Daoy (cell line): Measurements from ENCODE around the gene SPATA18. TPM values are rescaled to one million over a fixed set of nuclear protein-coding genes. Genes with fewer than 3 reads are reported as not detected.
"Not testable (repeated sequence)": the region's sequence is repeated elsewhere in the genome, so short reads cannot be mapped to it uniquely, and the experiment has no call there.

Source experiments
- DNase-seq: peaks from one replicate; pipeline ENCODE4 v3.0.0-alpha.2; 2015; ENCODE audit warnings: low read depth
- total RNA-seq: library from RNA; depleted of rRNA; stranded (reverse); fragments of >200 nt; shearing (Covaris generic); gene quantifications from 2 replicates; pipeline ENCODE4 v1.2.3, GENCODE V29; 2014

The SPATA18 gene
- total RNA-seq, 1 experiment from 2014 or later: not detected

DNA sequence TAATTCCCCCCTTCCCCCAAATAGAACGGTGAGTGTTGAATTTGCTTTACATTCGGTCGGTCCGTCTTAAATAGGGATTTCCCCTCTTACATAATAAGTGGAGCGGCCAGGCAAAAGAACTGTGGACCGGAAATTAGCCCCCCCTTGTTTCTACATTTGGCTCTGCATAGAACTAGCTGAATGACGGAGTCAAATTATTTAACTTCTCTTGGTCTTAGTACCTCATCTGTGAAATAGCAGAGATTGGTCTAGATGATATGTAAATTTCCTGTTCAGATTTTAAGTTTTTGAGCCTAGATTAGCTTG lies 1.3 kb downstream of the SPATA18 start:
- no peak for DNase-seq

DNA sequence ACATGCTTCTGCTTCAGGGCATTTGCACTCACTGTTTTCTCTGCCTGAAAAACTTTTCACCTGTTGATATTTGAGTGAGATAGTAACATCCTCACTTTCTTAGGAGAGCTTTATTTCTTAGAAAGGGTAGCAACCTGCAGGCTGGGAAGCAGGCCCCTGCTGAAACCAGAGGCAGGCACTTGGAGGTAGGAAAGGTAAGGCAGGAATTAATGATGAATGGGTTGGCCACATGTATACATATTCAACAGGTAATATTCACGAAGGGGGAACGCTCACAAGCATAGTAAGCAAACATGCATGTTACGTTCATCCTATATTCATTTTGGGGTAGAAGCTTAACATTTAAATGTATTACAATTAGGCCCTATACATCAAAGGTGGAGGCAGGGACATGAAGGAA lies 3.1 kb downstream of the SPATA18 start:
- no peak for DNase-seq

DNA sequence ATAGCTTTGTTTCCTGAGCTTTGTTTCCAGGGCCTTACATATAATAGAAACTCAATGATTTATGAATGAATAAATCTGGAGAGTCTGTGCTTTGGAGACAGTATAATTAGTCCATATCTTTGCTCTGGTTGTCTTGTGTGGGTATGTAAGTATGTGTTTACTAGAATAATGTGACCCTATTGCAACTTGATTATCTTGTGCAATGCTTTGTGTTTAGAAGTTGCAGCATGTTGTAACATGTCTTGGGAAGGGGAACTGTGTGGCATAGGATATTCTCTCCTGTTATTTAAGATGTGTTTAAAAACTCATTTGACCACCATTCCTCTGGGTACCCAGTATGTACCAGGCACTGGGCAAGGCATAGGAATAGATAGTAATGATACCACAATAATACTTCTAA lies 6.1 kb downstream of the SPATA18 start:
- DNase-seq: no peak

DNA sequence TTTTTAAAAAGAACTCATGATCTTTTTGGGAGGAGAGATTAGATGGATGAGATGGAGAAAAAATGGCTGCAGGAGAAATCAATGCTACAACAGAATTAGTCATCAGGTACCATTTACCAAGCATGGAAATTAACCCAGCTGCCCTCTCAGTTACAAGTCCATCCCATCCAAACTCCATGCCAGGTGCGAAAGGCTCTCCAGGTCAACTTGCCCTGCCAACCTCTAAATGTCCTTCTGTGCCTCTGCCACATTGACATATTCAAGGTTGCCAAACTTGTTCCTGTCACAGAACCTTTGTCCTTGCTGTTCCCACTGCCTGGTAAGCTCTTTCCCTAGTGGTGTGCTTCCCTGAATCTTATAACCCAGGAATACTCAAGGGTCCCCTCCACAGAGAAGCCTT lies 7.2 kb downstream of the SPATA18 start:
- no peak for DNase-seq

DNA sequence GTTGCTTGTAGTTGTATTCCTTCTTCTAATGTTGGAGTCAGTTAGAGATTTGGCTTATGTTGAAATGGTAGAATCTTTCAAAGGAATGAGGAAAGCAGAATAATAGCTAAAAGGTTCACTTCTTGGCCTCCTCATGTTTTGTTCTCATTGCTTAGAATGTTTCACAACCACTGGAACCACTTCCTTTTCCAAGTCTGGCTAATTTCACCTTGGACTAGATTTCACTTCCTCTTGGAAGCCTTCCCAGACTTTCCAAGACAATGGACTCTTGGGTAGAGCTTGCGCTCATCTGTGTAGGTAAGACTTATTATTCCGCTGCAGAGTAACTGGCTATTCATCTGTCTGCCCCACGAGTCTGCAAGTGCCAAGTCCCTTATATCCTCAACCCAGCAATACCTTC lies 8.3 kb downstream of the SPATA18 start:
- DNase-seq: no peak

DNA sequence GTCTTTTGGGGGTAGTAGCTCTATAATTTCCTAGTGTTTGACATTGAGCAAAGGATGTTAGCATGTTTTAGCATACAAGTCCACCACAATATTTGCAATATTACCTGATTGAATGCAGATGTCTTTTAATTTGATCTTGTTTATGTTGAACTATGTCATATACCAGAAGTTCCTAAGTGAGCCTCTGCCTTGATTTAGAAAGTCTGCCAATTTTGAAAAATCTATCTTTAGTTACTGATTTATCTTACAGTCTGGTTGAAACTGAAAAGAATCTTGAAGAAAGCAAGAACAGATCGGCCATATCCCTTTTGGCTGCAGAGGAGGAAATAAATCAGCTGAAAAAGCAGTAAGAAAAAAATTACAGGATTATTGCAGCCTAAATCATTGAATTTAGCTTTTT lies 18.5 kb downstream of the SPATA18 start:
- no peak for DNase-seq

DNA sequence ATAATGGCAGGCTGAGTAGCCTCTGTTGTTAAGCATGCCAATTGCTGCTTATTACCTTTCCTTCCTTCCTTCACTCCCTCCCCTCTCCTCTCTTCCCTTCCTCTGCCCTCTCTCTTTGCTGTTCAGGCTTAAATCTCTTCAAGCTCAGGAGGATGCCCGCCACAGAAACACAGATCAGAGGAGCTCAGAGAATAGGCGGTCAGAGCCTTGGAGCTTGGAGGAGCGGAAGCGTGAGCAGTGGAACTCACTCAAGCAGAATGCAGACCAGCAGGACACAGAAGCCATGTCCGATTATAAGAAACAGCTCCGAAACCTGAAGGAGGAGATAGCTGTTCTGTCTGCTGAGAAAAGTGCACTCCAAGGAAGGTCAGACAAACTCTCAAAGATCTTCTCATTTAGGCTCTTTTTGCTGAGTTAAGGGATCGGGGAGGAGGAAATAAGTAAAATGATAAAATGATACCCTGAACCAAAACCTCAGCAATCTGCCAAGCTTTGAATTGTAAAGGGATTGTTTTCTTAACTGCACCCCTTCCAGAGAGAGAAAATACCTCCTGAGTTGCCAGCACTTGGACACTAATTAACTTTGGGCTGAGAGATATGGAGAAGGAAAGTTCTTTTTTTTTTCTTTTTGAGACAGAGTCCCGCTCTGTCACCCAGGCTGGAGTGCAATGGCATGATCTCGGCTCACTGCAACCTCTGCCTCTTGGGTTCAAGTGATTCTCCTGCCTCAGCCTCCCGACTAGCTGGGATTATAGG lies 20.9 kb downstream of the SPATA18 start:
- DNase-seq: no peak

DNA sequence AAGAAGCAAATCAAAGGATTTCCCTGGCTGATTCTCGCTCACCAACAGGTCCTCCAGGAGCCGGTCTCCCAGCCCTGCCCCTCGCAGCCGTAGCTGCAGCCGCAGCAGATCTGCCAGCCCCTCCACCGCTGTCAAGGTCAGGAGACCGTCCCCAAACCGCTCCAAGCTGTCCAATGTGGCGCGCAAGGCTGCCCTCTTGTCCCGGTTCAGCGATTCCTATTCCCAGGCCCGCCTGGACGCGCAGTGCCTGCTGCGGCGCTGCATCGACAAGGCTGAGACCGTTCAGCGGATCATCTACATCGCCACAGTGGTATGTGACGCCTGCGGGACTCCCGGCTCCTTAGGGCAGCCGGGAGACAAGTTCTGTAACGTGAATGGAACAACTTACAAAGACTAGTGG lies 25.6 kb downstream of the SPATA18 start:
- no peak for DNase-seq

DNA sequence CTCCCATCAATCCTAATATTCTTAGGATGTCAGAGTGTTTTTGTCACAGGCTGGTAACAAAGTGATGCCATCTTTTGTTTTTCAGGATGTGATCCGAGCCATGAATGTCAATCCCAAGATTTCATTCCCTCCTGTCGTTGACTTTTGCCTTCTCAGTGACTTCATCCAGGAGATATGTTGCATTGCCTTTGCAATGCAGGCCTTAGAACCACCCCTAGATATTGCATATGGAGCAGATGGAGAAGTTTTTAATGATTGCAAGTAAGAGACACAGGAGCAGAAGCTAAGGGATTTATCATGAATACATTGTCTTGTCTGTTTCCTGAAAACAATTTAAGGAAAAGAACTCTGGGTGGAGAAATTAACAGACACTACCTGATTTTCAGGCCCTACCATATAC lies 28.6 kb downstream of the SPATA18 start:
- no peak for DNase-seq

DNA sequence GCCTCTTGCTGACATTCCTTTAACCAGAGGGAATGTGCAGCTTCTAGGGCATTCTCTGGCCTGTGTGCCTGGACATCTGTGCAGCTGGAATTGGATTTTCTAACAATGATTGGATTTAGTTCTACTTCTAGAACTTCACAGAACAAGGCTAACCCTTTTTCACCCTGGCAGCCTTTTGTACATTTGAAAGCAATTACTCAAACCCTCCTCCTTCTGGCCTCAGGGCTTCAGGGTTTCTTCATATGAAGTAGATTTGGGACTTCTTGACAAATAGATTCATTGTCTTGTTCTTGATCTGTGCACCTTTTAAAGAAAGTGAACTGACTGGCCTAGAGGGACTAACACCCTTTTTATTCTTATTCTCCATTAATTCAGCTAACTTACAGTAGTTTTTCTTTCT lies 30.1 kb downstream of the SPATA18 start:
- DNase-seq: no peak

DNA sequence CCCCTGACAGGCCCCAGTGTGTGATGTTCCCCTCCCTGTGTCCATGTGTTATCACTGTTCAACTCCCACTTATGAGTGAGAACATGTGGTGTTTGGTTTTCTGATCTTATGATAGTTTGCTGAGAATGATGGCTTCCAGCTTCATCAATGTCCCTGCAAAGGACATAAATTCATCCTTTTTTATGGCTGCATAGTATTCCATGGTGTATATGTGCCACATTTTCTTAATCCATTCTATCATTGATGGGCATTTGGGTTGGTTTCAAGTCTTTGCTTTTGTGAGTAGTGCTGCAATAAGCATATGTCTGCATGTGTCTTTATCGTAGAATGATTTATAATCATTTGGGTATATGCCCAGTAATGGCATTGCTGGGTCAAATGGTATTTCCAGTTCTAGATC lies 35.3 kb downstream of the SPATA18 start:
- not testable (repeated sequence) for DNase-seq

DNA sequence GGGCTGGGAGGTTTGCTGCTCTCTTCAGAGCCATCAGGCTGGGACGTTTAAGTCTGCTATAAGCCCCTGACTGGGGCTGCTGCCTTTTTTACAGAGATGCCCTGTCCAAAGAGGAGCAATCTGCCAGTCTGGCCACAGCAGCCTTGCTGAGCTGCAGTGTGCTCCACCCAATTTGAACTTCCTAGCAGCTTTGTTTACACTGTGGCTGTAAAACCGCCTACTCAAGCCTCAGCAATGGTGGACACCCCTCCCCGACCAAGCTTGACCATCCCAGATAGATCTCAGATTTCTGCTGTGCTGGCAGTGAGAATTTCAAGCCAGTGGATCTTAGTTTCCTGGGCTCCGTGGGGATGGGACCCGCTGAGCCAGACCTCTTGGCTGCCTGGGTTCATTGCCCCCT lies 40.7 kb downstream of the SPATA18 start:
- no peak for DNase-seq

DNA sequence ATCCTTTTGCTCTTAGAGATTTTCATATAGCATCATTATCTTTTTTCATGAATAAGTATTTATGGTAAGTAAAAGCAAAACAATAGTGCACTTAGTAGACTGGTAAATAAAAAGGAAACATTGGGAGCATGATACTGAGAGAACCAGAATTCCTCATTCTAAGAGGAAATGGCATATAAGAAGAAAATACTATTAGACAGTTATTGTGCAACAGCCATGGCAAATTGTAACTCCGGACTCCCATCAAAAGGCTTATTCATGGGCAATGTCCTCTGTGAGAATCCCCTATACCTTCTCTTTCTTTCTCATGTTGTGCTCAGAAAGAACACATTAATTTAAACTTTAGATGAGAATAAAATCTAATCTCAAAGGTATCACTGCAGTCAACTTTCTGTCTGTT lies 42.4 kb downstream of the SPATA18 start:
- no peak for DNase-seq

DNA sequence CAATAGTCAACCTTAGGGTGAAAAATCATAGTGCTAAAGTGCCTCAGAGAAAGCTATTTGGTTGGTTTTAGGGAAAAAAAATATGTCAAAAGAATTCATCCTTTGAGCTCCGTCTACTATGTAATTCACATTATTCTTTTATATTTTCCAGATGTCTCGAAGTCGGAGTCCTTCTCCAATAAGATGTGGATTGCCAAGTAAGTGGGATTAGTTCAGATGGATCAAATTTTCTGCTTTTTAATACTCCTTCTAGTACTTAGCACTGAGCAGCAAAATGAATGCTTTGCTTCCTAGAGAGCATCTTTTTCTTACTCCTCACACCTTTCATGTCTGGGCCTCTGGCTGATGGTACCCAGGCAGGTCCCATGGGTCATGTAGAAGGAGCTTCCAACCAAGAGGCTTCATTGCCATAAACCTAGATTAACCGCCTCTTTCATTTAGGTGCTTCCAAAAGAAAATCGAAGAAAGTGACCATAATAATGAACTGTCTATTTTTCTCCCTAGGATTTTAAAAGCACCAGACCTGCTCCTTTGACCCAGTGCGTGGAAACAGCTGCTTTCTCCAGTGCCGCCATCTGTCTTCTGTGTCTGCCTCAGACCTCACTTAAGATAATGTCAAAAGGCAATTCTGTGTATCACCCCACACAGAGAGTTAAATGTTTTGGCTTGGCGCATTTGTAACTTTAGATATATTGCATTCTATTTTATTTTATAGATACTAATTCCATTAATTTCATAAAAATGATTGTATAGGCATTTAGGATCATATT lies 43.5 kb downstream of the SPATA18 start:
- DNase-seq: no peak

DNA sequence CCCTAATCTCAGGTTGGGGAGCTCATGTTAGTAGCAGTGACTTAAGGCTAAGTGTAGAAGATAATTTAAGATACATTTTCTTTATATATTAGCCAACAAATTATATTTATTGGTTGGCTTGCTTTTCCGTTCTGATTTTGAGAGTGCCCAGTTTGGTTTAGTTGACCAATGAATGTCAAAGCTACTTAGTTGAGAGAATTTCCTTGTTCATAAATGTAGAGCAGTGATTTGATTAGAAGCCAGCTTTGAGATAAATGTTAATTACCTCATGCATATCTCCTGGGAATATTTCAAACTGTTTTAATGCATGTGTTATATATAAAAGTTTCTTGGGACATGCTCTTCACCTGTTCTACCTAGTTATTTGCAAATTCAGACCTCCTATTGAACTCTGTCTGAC lies 44.3 kb downstream of the SPATA18 start:
- DNase-seq: no peak

DNA sequence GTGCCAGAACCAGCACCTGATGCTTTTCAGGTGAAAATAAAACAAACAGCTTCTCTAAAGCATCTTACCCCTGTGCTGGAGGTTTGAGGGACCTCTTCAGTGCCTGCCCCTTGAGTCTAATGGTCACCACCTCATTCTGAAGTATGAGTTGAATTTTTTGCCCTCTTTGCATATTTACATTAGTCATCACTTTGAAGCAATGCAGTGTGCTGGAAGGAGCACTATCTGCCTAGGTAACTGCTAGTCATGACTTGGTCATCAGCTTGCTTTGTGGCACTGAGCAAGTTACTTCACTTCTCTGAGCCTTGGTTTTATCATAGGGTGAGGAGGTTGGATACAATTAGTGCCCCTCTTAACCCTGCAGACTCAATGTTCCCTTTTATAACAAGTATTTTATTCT lies 44.9 kb downstream of the SPATA18 start:
- DNase-seq: no peak

DNA sequence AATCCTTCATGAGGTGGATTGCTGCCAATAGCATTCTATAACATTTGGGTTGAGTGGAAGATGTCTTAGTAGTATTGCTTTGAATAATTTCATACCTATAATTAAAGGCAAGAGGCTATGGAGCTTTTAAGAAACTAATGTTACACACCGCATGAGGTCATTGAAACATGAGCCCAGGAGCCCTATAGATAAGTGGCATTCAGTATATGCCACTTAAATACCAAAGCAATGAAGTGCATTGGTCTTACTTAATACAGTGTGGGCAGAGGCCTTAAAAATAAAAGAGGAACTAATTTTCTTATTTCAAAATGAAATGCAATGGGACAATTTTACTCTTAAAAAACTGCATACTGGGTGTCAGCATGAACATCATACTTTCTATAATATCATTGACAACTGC lies 47.5 kb downstream of the SPATA18 start:
- DNase-seq: no peak

DNA sequence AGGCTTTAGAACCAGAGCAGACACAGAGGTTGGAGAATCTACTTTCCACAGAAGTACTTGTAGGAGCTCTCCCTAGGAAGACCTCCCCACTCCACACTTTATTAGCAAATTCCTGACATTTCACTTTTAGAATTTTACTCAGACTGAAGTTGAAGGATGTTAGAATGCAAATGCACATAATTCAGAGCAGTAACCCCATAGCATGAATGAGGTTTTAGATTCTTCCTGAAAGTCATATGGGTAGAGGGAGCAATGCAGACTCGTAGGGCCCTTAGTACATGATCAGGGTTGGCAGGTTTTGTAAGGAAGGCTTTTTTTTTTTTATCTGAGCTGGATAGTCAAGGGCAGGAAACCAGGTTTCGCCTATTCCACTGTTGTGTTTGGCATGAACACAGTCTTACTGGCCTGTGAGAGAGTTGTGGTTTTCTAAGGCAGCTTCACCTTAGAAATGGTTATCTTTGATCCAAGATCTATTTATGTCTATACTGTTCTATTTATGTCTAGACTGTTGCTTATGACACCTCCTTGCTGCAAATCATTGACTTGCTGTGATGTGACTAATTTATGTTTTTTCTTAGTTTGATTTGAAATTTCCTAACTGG lies 48.9 kb downstream of the SPATA18 start:
- DNase-seq: no peak

DNA sequence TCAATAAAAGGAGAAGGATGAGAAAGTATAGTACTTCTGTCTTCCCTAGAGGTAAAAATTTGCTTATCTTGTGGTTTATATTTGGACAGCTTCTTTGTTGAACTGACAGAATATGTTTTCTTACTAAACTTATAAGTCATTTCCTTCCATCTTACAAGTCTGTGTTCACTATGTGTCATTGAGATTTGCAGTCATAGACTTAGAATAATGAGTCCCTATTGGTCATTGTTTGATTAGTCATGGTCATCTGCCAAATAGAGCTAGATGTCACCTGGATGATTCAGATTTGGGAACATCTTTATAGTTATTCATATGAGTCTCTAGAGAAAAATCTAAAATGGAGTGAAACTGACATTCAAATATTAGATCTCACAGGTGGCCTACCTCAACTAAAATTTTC lies 51.5 kb downstream of the SPATA18 start:
- no peak for DNase-seq

DNA sequence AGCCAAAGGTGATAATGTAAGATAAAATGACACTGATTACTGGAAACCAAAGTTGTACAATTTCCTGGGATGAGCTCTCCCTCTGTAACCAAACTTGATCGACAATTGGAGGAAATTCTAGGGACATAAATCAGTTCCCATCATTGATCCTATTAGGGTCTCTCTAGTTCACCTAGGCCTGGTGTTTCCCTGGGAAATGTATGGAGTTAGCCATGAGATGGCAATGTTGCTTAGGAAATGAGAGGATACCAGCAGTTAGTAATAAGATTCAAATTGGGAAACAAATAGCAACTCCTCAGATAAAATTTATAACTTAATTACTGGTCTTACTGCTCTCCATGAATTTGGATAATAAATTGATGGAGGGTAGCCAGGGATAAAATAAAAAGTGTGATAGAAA lies 52.2 kb downstream of the SPATA18 start:
- no peak for DNase-seq

DNA sequence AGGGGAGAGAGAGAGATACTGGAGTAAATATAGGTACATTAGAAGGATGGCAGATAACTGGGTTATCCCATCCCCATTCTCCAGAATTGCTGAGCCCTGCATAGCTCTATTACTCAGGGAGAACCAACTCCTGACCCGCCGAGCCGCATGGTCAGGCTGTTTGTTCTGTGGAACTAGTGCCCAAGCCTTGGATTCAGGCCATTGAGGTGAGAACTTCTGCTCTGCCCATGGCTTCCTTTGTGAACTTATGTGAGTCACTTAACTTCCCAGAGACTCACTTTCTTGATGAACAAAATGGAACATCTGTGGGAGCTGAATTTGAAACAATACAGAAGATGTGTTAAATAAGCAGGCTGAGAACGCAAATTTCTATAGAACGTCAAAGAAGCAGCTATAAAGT lies 54.2 kb downstream of the SPATA18 start:
- no peak for DNase-seq

DNA sequence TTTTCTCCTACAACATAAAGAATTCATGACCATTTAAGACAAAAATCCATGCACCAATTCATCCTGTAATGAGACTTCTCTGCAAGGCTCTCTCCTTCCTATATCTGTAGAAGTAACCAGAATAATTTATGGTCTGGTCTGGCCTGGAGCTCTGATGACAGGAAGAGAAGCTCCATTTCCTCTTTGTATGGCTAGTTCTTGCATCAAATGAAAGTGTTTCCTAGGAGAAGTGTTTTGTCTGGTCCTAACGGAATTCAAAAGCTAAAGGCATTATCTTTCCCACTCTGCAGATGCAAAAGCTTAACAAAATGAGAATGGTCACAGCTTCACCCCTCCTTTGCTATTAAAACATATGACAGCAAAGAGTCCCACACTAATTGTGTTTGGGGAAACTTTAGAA lies 55.1 kb downstream of the SPATA18 start:
- DNase-seq: no peak

DNA sequence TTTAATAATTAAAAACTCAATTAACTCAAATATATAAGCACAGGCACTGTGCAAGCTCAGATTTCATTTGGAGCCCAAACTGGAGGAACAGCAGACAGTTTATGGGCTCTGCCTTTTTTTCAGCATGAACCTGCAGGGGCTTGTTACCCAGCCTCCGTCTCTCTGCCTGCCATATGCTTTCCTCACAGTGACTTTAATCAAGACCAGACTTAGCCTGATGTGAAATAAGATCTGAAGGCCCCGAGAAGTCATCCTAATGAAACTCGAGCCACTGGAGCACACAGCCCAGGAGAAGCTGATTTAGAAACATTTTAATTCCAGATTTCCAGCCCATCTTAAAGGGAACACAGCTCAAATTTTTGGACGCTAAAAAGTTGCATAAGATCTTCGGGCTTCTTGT lies 55.6 kb downstream of the SPATA18 start:
- no peak for DNase-seq
